WTC11 (cell line): ENCODE data around the gene FN3K.

Experiments used
- ESRRA ChIP-seq: sonication (generic); formaldehyde crosslinking; IDR thresholded peaks from 2 replicates; pipeline ENCODE4 v1.8.1; 2022; ENCODE audit warnings: mild to moderate bottlenecking, missing genetic modification reagents, borderline replicate concordance
- JUN ChIP-seq: sonication (generic); formaldehyde crosslinking; IDR thresholded peaks from 2 replicates; pipeline ENCODE4 v1.8.0; 2023; ENCODE audit warnings: mild to moderate bottlenecking, missing genetic modification reagents
- TEAD4 ChIP-seq: sonication (generic); formaldehyde crosslinking; IDR thresholded peaks from 2 replicates; pipeline ENCODE4 v1.8.0; 2022; ENCODE audit warnings: mild to moderate bottlenecking, missing genetic modification reagents
- TF ChIP-seq, protein P1 (sequence below): fragments of 200-600 bp; IDR thresholded peaks from 2 replicates; pipeline ENCODE4 v1.8.0; 2022; ENCODE audit warnings: antibody characterized with exemption
- TF ChIP-seq, protein P2 (sequence below): sonication (generic); formaldehyde crosslinking; IDR thresholded peaks from 2 replicates; pipeline ENCODE4 v1.8.1; 2023; ENCODE audit warnings: mild to moderate bottlenecking, missing genetic modification reagents, moderate library complexity
- TF ChIP-seq, protein P3 (sequence below): sonication (generic); formaldehyde crosslinking; IDR thresholded peaks from 2 replicates; pipeline ENCODE4 v1.8.0; 2022; ENCODE audit warnings: mild to moderate bottlenecking, missing genetic modification reagents
- TF ChIP-seq, protein P4 (sequence below): sonication (generic); formaldehyde crosslinking; IDR thresholded peaks from 2 replicates; pipeline ENCODE4 v1.8.0; 2022; ENCODE audit warnings: mild to moderate bottlenecking, missing genetic modification reagents
- TF ChIP-seq, protein P5 (sequence below): sonication (generic); formaldehyde crosslinking; IDR thresholded peaks from 2 replicates; pipeline ENCODE4 v1.8.0; 2022; ENCODE audit warnings: mild to moderate bottlenecking, missing genetic modification reagents
- TF ChIP-seq, protein P6 (sequence below): sonication (generic); formaldehyde crosslinking; IDR thresholded peaks from 2 replicates; pipeline ENCODE4 v1.8.1; 2022; ENCODE audit warnings: low read depth, mild to moderate bottlenecking, moderate library complexity, missing genetic modification reagents, borderline replicate concordance
- TF ChIP-seq, protein P7 (sequence below): sonication (generic); formaldehyde crosslinking; IDR thresholded peaks from 2 replicates; pipeline ENCODE4 v1.8.1; 2022; ENCODE audit warnings: low read depth, missing genetic modification reagents, borderline replicate concordance

DNA sequence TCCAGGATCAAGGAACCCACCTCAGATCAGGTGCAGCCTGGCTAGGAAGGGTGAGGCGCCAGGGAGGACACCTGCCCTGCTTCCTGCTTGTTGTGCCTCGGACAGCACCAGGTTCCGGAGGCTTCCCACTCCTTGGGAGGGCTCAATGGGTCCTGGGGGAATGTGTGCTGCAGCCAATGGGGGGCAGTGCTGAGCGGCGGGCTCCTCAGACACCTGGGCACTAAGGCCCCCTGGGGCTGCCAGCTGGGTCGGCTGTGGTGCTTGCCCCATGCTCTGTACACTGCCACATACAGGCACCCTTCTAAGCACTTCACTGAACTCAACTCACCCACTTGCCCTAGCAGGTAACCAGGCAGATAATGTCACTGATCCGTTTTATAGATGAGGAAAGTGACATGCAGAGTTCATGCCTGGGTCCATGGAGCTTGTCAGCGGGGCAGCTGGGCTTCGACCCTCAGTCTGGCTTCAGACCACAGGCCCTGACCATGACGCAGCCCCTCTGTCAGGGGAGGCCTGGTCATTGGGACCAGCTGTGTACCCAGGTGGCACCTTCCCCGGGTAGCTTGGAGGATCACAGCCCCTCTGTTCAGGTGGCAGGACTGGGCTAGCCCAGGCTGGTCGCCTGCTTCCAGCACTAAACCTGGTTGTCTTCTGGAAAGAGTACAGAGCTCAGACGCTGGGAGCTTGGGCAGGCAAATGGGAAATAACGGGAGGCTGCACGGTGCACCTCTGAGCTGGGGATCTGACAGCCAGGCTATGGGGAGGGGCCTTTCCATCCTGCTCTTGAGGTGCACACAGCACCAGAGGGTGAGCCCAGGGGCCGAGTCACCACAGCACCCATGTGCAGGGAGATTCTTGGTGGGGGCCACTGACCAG is 8.2 kb downstream of the FN3K start:
- TF ChIP-seq ESRRA (CRISPR knock-in tag) (no peak), TEAD4 (no peak), JUN (no peak)
- TF ChIP-seq, protein P1, sequence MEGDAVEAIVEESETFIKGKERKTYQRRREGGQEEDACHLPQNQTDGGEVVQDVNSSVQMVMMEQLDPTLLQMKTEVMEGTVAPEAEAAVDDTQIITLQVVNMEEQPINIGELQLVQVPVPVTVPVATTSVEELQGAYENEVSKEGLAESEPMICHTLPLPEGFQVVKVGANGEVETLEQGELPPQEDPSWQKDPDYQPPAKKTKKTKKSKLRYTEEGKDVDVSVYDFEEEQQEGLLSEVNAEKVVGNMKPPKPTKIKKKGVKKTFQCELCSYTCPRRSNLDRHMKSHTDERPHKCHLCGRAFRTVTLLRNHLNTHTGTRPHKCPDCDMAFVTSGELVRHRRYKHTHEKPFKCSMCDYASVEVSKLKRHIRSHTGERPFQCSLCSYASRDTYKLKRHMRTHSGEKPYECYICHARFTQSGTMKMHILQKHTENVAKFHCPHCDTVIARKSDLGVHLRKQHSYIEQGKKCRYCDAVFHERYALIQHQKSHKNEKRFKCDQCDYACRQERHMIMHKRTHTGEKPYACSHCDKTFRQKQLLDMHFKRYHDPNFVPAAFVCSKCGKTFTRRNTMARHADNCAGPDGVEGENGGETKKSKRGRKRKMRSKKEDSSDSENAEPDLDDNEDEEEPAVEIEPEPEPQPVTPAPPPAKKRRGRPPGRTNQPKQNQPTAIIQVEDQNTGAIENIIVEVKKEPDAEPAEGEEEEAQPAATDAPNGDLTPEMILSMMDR, result no peak
- TF ChIP-seq, protein P2, sequence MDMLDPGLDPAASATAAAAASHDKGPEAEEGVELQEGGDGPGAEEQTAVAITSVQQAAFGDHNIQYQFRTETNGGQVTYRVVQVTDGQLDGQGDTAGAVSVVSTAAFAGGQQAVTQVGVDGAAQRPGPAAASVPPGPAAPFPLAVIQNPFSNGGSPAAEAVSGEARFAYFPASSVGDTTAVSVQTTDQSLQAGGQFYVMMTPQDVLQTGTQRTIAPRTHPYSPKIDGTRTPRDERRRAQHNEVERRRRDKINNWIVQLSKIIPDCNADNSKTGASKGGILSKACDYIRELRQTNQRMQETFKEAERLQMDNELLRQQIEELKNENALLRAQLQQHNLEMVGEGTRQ (CRISPR knock-in tag), result no peak
- TF ChIP-seq, protein P3, sequence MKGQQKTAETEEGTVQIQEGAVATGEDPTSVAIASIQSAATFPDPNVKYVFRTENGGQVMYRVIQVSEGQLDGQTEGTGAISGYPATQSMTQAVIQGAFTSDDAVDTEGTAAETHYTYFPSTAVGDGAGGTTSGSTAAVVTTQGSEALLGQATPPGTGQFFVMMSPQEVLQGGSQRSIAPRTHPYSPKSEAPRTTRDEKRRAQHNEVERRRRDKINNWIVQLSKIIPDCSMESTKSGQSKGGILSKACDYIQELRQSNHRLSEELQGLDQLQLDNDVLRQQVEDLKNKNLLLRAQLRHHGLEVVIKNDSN (CRISPR knock-in tag), result no peak
- TF ChIP-seq, protein P4, sequence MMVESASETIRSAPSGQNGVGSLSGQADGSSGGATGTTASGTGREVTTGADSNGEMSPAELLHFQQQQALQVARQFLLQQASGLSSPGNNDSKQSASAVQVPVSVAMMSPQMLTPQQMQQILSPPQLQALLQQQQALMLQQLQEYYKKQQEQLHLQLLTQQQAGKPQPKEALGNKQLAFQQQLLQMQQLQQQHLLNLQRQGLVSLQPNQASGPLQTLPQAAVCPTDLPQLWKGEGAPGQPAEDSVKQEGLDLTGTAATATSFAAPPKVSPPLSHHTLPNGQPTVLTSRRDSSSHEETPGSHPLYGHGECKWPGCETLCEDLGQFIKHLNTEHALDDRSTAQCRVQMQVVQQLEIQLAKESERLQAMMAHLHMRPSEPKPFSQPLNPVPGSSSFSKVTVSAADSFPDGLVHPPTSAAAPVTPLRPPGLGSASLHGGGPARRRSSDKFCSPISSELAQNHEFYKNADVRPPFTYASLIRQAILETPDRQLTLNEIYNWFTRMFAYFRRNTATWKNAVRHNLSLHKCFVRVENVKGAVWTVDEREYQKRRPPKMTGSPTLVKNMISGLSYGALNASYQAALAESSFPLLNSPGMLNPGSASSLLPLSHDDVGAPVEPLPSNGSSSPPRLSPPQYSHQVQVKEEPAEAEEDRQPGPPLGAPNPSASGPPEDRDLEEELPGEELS, result no peak
- TF ChIP-seq, protein P5, sequence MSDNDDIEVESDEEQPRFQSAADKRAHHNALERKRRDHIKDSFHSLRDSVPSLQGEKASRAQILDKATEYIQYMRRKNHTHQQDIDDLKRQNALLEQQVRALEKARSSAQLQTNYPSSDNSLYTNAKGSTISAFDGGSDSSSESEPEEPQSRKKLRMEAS (CRISPR knock-in tag), result no peak
- TF ChIP-seq, protein P6, sequence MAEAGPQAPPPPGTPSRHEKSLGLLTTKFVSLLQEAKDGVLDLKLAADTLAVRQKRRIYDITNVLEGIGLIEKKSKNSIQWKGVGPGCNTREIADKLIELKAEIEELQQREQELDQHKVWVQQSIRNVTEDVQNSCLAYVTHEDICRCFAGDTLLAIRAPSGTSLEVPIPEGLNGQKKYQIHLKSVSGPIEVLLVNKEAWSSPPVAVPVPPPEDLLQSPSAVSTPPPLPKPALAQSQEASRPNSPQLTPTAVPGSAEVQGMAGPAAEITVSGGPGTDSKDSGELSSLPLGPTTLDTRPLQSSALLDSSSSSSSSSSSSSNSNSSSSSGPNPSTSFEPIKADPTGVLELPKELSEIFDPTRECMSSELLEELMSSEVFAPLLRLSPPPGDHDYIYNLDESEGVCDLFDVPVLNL (CRISPR knock-in tag), result no peak
- TF ChIP-seq, protein P7, sequence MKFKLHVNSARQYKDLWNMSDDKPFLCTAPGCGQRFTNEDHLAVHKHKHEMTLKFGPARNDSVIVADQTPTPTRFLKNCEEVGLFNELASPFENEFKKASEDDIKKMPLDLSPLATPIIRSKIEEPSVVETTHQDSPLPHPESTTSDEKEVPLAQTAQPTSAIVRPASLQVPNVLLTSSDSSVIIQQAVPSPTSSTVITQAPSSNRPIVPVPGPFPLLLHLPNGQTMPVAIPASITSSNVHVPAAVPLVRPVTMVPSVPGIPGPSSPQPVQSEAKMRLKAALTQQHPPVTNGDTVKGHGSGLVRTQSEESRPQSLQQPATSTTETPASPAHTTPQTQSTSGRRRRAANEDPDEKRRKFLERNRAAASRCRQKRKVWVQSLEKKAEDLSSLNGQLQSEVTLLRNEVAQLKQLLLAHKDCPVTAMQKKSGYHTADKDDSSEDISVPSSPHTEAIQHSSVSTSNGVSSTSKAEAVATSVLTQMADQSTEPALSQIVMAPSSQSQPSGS (CRISPR knock-in tag), result no peak
